IPS-NIHi11 (cell line): ENCODE data around the gene FAM210A.

Experiments used
- DNase-seq: peaks from one replicate; pipeline ENCODE4 v3.0.0; 2012; ENCODE audit warnings: mixed read lengths, low spot score

The FAM210A gene

GRCh38 chr18:13621886-13622619, 104.3 kb downstream of the FAM210A start:
- DNase-seq = no peak

DNA sequence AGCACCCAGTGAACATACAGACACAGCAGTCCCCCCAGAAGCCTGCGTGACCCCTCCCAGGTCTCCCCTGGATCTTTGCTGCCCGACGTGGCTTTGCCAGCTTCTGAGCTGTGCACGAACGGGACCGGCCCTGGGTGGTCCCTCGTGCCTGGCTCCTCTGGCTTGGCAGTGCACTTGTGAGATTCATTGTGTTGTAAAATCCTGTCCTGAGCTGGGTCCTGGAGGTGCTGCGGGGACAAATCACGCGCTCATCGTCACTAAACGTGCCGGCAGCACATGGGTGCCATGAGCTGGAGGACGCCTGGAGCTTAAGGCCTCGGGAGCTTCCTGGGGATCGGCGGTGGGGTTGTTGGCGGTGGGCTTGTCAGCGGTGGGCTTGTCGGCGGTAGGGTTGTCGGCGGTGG, 104.9 kb downstream of the FAM210A start:
- no peak for DNase-seq

DNA sequence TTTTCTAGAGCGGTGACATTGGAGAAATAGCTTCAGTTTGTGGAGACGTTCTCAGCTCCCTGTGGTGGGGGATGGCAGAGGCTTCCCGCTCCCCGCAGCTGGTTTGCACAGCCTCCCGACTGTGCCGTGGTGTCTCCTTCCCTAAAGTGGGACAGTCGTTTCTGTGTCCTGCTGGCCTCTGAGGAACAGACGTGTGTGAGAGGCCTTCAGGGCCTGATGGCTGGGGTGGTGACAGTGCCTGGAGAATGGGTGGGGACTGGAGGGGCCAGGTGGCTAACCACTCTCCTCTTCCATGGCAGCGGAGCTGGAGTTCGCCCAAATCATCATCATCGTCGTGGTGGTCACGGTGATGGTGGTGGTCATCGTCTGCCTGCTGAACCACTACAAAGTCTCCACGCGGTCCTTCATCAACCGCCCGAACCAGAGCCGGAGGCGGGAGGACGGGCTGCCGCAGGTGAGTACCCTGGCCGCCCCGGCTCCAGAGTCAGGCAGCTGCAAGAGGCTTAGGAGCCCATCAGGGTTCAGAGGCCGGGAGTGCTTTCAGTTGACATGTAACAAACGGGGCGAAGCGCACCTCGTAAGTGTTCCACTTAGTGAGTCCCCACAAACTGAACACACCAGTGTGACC, 105.4 kb downstream of the FAM210A start:
- no peak for DNase-seq

DNA sequence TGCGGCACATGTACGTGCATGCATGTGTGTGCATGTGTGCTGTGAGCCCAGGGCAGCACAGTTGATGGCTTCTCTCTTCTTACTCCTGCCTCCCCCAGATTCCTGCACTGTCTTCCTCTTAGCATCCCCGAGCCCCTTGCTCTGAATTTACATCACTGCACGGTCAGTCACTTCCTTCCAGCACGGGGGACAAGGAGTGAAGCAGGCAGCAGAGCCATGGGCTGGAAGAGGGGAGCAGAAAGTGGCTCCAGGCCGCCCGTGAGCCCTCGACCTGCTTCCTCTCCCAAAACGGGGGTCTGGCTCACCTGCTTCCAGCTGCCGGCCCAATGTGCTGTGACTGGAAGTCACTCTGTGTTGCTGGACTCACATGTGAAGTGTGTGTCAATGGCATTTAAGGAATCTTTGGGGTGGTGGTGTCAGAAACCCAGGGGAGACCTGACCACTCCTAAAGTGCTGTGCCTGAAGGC, 106.1 kb downstream of the FAM210A start:
- DNase-seq = no peak

GRCh38 chr18:13619505-13620205, 106.7 kb downstream of the FAM210A start:
- no peak for DNase-seq

DNA sequence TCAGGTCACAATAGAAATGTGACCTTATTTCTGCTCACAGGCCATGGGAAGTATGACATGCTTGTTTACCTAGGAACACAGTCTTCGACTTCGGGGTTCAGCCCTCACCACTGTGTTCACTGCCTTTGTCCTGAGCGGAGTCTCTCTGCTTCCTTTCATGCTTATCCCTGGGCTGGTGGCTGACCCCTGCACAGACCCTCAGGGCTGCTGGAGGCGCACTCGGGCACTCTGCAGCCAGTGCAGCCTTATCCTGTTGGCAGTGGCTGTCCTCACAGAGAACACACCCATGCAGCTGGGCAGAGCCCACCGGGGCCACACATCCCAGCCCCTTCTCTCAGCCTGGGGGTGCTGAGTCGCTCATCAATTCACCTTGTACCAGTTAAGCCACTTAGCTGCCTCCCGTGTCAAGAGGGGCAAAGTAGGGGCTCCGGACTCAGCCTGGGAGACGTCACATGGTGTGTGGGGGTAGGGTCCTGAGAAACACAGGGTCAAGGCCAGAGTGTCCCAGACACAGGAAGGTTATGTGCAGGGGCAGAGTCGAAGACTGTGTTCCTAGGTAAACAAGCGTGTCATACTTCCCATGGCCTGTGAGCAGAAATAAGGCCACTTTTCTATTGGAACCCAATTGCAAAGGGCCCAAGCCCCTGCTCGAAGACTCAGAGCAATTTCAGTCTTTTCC, 107.5 kb downstream of the FAM210A start:
- no peak for DNase-seq

DNA sequence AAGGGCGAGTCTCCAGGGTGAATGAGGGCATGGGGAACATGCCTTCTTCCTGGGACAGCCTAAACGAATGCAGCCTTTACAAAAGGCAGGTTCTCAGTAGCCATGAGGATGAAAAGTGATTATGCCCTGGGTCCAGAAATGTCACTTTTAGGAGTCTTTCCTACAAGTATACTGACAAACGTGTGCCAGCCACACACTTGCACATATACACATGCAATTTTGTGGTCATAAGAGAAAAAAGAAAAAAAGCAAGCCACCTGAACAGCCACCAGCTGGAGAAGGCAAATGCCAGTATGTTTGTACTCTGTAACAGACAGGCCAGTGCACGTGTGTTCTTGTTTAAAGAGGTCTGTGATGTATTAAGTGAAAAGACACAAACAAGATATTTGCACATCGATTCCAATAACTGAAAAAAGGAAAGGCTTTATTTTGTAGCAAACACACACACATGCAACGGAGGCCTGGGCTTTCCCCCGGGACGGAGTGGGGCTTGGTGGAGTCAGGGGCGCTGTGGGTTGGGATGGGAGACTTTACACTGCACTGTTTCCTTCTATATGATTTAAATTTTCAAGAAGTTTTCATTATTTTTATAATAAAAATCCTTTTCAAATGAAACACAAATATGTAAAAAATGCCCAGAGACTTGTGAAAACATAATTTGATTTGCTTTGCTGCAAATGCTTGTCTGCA, 108.4 kb downstream of the FAM210A start:
- no peak for DNase-seq

DNA sequence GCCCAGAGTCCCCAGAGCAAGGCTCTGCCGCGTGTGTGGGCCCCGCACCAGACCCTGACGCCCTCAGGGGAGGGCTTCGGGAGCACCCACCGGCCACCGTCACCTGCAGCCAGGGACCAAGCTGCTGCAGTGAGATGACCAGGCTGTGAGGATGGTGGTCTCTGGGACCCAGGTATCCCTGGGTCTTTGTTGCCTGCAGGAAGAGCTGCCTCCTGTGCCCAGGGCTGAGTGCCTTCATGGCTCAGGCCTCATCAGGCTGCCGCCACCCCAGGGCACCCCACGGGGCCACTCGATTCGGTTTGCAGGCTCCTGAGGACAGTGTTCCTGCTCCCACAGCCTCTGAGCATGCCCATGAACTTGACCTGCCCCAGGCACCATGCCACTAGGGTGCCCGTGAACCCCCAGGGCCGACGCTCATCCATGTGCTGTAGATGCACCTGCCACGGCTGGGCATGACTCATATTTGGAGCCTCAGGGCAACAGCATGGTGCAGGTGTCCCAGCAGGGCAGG, 109.8 kb downstream of the FAM210A start:
- no peak for DNase-seq

- DNase-seq = no peak
Observed at GRCh38 chr18:13616041-13616440, 110.3 kb downstream of the FAM210A start.

DNA sequence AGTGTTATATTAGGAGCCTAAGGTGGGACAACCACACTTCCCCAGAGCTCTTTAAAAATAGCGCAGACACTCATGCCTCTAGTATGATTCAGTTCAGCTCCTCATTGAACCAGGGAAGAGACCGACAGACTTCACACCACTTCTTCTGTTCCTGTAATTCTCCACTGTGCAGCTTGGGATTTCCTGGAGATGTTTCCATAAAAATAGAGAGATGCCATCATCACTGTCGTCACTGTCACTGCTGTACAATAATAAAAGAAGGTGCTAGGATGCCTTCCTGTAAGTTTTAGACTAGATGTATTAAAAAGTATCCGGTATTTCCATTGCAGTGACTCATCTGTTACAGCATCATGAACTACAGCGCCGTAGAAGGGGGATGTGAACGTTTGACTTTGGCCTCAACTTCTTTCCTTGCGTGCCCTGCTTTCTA, 110.9 kb downstream of the FAM210A start:
- DNase-seq = no peak

- DNase-seq = no peak
Observed at GRCh38 chr18:13614641-13615288, 111.6 kb downstream of the FAM210A start.

DNA sequence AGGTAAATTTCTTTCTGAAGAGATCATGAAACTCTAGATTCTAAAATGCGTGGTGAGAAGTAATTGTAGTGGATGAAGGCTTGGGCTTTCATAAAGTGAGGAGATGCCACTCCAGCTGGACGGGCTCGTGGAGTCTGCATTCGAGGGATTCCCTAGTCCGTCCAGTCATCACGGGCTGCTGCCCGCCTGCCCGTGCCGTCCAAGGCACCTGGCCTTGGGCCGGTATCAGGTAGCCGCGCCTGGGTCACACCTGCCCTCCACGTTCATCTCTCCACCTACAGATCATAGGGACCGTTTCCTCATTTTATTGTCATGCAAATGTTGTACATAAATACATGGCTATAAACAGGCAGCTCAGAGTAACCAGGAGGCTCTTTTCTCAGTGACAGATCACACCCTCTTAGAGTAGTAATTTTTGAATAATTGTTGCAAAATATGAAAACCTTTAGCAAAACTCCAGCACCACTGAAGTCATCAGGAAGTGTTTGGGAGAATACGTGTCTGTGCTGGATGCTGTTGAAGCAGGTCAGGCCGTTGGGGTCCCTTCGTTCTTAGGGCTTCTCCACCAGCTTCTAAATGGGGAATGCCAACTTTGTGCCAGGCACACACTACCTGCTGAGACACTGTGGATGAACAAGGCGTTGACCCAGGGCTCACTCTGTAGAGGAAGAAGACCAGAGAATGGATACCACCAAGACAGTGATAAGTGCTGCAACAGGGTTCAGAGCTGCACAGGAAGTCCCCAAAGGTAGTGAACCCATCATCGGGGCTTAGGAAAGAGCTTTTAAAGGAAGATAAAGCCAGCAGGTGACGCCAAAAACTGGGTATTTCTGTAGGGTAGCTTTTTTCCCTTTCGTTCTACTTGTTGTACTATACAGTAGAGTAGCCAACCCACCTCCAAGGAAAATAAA, 112.5 kb downstream of the FAM210A start:
- DNase-seq = no peak
